K562 (cell line): ENCODE measurements around the gene CD99L2. TPM values are rescaled to one million over a fixed set of nuclear protein-coding genes. Genes with fewer than 3 reads are reported as not detected.

Experiments
- ATAC-seq: fragments of 200-7000 bp; cut with Tn5 transposase; 3 replicates; pipeline ENCODE4 v1.9.1; 2020; ENCODE audit warnings: moderate library complexity
- BruUV-seq: library from RNA; stranded (reverse); fragments of 400-500 nt; replicated peaks from 2 replicates; lab custom pipeline; 2021; lab: Mats Ljungman, UMichigan
- CTCF ChIA-PET: fragments of 300-600 bp; formaldehyde crosslinking; extraction: SDS; loops from one replicate; lab custom pipeline; 2021; ENCODE audit warnings: low intra/inter-chr PET ratio; lab: Yijun Ruan, JAX
- POLR2A ChIA-PET: fragments of 300-600, 350-650 bp; sonication (Branson Sonifier 250); formaldehyde crosslinking; extraction: SDS; loops from one replicate; lab custom pipeline; 2021; ENCODE audit warnings: antibody characterized with exemption, inconsistent platforms; lab: Yijun Ruan, JAX
- DNase-seq, 4 experiments: peaks; one replicate each; pipeline versions ENCODE4 v3.0.0 to v3.0.0-alpha.2; 2011 to 2018; ENCODE audit warnings: low spot score in 3 of 4, mixed read lengths in 3 of 4; ENCODE audit errors: extremely low read depth in 1 of 4
- FAIRE-seq: peaks from 2 replicates; lab custom pipeline; 2011; peaks lifted over from hg19 to GRCh38; lab: Jason Lieb, UNC
- H2AFZ ChIP-seq: 2 replicates; pipeline ENCODE4 v1.6.0; 2011; ENCODE audit warnings: low read depth, low read length, control low read depth, inconsistent platforms
- H3K27ac ChIP-seq: fragments of 200-600 bp; 3 replicates; pipeline ENCODE4 v1.8.0; 2011; ENCODE audit warnings: low read depth, mild to moderate bottlenecking, control low read depth, inconsistent platforms, low read length, moderate library complexity, mixed read lengths; ENCODE audit errors: extremely low read depth
- H3K27me3 ChIP-seq, 2 experiments: fragments of 300-600 bp in 1 of 2; 2 replicates in 1 of 2; 3 replicates in 1 of 2; pipeline versions ENCODE4 v1.6.0 to v1.8.0; 2011; ENCODE audit warnings: inconsistent platforms in 2 of 2, low read length in 2 of 2, mild to moderate bottlenecking in 1 of 2, mixed read lengths in 1 of 2, moderate library complexity in 1 of 2; ENCODE audit not compliant: control insufficient read depth in 2 of 2, insufficient read depth in 2 of 2
- H3K36me3 ChIP-seq: fragments of 300-600 bp; 3 replicates; pipeline ENCODE4 v1.8.0; 2011; ENCODE audit warnings: mild to moderate bottlenecking, low read length, inconsistent platforms; ENCODE audit not compliant: control insufficient read depth, insufficient read depth
- H3K4me1 ChIP-seq, 2 experiments: fragments of 200-600 bp in 1 of 2; replicated peaks in 1 of 2; 2 replicates in 1 of 2; 3 replicates in 1 of 2; pipeline versions ENCODE4 v1.5.1 to v1.8.0; 2011; ENCODE audit warnings: inconsistent platforms in 2 of 2, low read length in 2 of 2, mild to moderate bottlenecking in 1 of 2, mixed read lengths in 1 of 2, moderate library complexity in 1 of 2; ENCODE audit not compliant: control insufficient read depth in 2 of 2, insufficient read depth in 2 of 2
- H3K4me2 ChIP-seq: 2 replicates; pipeline ENCODE4 v1.6.1; 2011; ENCODE audit warnings: low read length, control low read depth, inconsistent platforms, mixed read lengths; ENCODE audit not compliant: insufficient read depth
- H3K4me3 ChIP-seq: fragments of 200-600 bp; sonication (generic), shearing (Covaris generic); 2 replicates; pipeline ENCODE4 v1.5.1; 2016; ENCODE audit warnings: control low read depth, inconsistent platforms
- H3K79me2 ChIP-seq: fragments of 200-600 bp; 3 replicates; pipeline ENCODE4 v1.8.0; 2011; ENCODE audit warnings: low read length, inconsistent platforms; ENCODE audit not compliant: control insufficient read depth, insufficient read depth
- H3K9ac ChIP-seq, 2 experiments: 2 replicates each; pipeline versions ENCODE4 v1.6.0 to v1.6.1; 2011; ENCODE audit warnings: low read depth in 2 of 2, low read length in 2 of 2, control low read depth in 1 of 2, inconsistent platforms in 1 of 2, mild to moderate bottlenecking in 1 of 2, mixed read lengths in 1 of 2; ENCODE audit not compliant: insufficient read depth in 1 of 2
- H3K9me1 ChIP-seq: one replicate; pipeline ENCODE4 v1.6.0; 2011; ENCODE audit warnings: inconsistent platforms, mild to moderate bottlenecking, low read length, moderate library complexity; ENCODE audit not compliant: control insufficient read depth, insufficient read depth
- H3K9me3 ChIP-seq: replicated peaks from 2 replicates; pipeline ENCODE4 v1.5.1; 2011; ENCODE audit warnings: low read depth, low read length, inconsistent platforms; ENCODE audit not compliant: control insufficient read depth, insufficient read depth
- H4K20me1 ChIP-seq: replicated peaks from 2 replicates; pipeline ENCODE4 v1.6.1; 2011; ENCODE audit warnings: low read length, inconsistent platforms, mixed read lengths; ENCODE audit not compliant: control insufficient read depth, insufficient read depth
- BRF2 ChIP-seq: IDR thresholded peaks from 3 replicates; pipeline ENCODE4 v1.6.1; 2011; ENCODE audit warnings: borderline replicate concordance, mild to moderate bottlenecking; ENCODE audit not compliant: insufficient read length, insufficient read depth
- CC2D1A ChIP-seq: fragments of 450-650 bp; IDR thresholded peaks from 2 replicates; pipeline ENCODE4 v1.6.1; 2017; ENCODE audit warnings: mild to moderate bottlenecking
- EHMT2 ChIP-seq: fragments of 450-650 bp; IDR thresholded peaks from 2 replicates; pipeline ENCODE4 v1.6.1; 2018; ENCODE audit warnings: antibody characterized with exemption
- GTF2A2 ChIP-seq: IDR thresholded peaks from 2 replicates; pipeline ENCODE4 v1.6.1; 2016; ENCODE audit warnings: mild to moderate bottlenecking, missing genetic modification characterization, missing compliant biosample characterization
- ILK ChIP-seq: fragments of 450-650 bp; IDR thresholded peaks from 2 replicates; pipeline ENCODE4 v1.6.1; 2016; ENCODE audit warnings: missing genetic modification characterization, low read depth, mild to moderate bottlenecking, missing compliant biosample characterization, moderate library complexity, borderline replicate concordance
- KLF16 ChIP-seq: IDR thresholded peaks from 2 replicates; pipeline ENCODE4 v1.6.1; 2016; ENCODE audit warnings: antibody characterized with exemption
- NCOA4 ChIP-seq: fragments of 450-650 bp; IDR thresholded peaks from 2 replicates; pipeline ENCODE4 v1.6.1; 2018; ENCODE audit warnings: mild to moderate bottlenecking; ENCODE audit not compliant: partially characterized antibody
- NEUROD1 ChIP-seq: fragments of 150-350 bp; IDR thresholded peaks from 2 replicates; pipeline ENCODE4 v1.6.1; 2014; ENCODE audit warnings: borderline replicate concordance, low read length, low read depth; ENCODE audit not compliant: partially characterized antibody
- PHB2 ChIP-seq: fragments of 450-650 bp; IDR thresholded peaks from 2 replicates; pipeline ENCODE4 v1.6.1; 2017; ENCODE audit warnings: low read depth
- POLR2G ChIP-seq: fragments of 200-400 bp; formaldehyde crosslinking; IDR thresholded peaks from 2 replicates; pipeline ENCODE4 v1.6.1; 2017; ENCODE audit warnings: low read depth, mild to moderate bottlenecking, antibody characterized with exemption, low read length, moderate library complexity
- RBFOX2 ChIP-seq: fragments of 200-400 bp; formaldehyde crosslinking; IDR thresholded peaks from 2 replicates; pipeline ENCODE4 v1.6.1; 2017; ENCODE audit warnings: low read depth, mild to moderate bottlenecking, low read length, moderate library complexity
- RBM14 ChIP-seq: fragments of 200-400 bp; formaldehyde crosslinking; IDR thresholded peaks from 2 replicates; pipeline ENCODE4 v1.6.1; 2018; ENCODE audit warnings: low read depth, mild to moderate bottlenecking, low read length, moderate library complexity, borderline replicate concordance; ENCODE audit not compliant: insufficient read depth
- RFX5 ChIP-seq: IDR thresholded peaks from 2 replicates; pipeline ENCODE4 v1.6.1; 2011; ENCODE audit warnings: low read depth, mild to moderate bottlenecking, improper control_type of control experiment, low read length
- SETDB1 ChIP-seq: IDR thresholded peaks from one replicate; pipeline ENCODE4 v1.6.1; 2012; ENCODE audit warnings: low read length, control low read depth, inconsistent platforms
- ZNF384 ChIP-seq: IDR thresholded peaks from 2 replicates; pipeline ENCODE4 v1.6.1; 2012; ENCODE audit warnings: low read depth, low read length, improper control_type of control experiment
- ZNF512 ChIP-seq: IDR thresholded peaks from 2 replicates; pipeline ENCODE4 v1.6.1; 2016; ENCODE audit warnings: missing genetic modification characterization, missing compliant biosample characterization
- WGBS: fragments of 100-300 bp; shearing (Covaris generic); methylation state at CpG from one replicate; pipeline ENCODE4 v1.1.6; 2016; ENCODE audit warnings: low coverage, mixed read lengths; ENCODE audit not compliant: insufficient coverage; ENCODE audit errors: missing lambda C conversion rate; 5-methylcytosine and 5-hydroxymethylcytosine counted together
- in situ Hi-C: fragments of 300-500 bp; cut with MboI; formaldehyde crosslinking; loops from 4 replicates; pipeline ENCODE4 v1.15.0; 2018; ENCODE audit warnings: inconsistent platforms, mixed read lengths
- intact Hi-C: fragments of 100-400 bp; cut with micrococcal nuclease; formaldehyde crosslinking; loops from 2 replicates; pipeline ENCODE4 v1.14.2; 2022
- polyA plus RNA-seq, 8 experiments: library from polyadenylated mRNA; depleted of rRNA in 4 of 8; stranded (reverse) in 5 of 8; unstranded in 3 of 8; fragments of >200 nt; fragmentation: Nextera tagmentation in 2 of 8; fragmentation: Illumina TruSeq in 1 of 8; extraction: Ambion mirVana in 2 of 8; extraction: Trizol in 1 of 8; gene quantifications; 2 replicates each; pipeline versions ENCODE4 v1.2.1 to v1.2.3, GENCODE V29; 2011 to 2014; ENCODE audit warnings: inconsistent platforms in 1 of 8, missing spikeins in 1 of 8
- total RNA-seq, 7 experiments: library from RNA; depleted of rRNA in 6 of 7; stranded (reverse); fragments of >200 nt in 6 of 7; fragmentation: Illumina TruSeq in 2 of 7; extraction: Trizol in 2 of 7; gene quantifications; 2 replicates each; pipeline versions ENCODE4 v1.2.1 to v1.2.3, GENCODE V29; 2011 to 2021; ENCODE audit warnings: low replicate concordance in 1 of 7
- TF ChIP-seq, protein P1 (sequence below): fragments of 450-650 bp; formaldehyde crosslinking; IDR thresholded peaks from 2 replicates; pipeline ENCODE4 v1.4.0; 2020; ENCODE audit warnings: mild to moderate bottlenecking, mixed read lengths

CD99L2 gene
- total and polyA plus RNA-seq, 9 of the 15 experiments (the other 6 are each of a cell fraction or from before 2014, with no cell fraction given) = 0.76 to 19.0 (median 11.9) TPM

DNA sequence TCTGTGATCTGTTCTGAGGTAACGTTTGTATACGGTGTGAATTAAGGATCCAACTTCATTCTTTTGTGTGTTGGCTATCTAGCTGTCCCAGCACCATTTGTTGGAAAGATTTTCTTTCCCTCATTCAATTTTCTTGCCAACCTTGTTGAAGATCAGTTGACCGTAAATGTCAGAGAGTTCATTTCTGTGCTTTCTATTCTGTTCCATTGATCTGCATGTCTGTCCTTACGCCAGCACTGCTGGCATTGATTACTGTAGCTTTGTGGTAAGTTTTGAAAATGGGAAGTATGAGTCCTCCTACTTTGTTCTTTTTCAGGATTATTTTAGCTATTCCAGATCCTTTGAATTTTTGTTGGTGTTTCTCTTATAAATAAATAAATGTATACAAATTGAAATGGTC, 144.5 kb downstream of the CD99L2 start:
- H3K27ac ChIP-seq = no peak overlapping the region
- no peaks in the 10 kb centered on the region for H3K79me2 ChIP-seq
- no peak overlapping the region for H3K4me2 ChIP-seq
- H3K36me3 ChIP-seq = peaks cover 25% of the 10 kb centered on the region; the same call in 2 of the 3 replicates
- DNase-seq = no peak
- H3K9me3 ChIP-seq = no peaks in the 10 kb centered on the region
- no peak for FAIRE-seq
- H3K4me1 ChIP-seq = no peaks in the 10 kb centered on the region
- intact Hi-C loops = no loop called here
- 81% methylated on average over 3 of the region's 4 CpGs for WGBS
- no peak overlapping the region for H3K9ac ChIP-seq
- no peak for ATAC-seq
- in situ Hi-C loops = loop anchor here (25.0 kb wide), 1 partner anchor 933 kb away; the partner anchor contains the start of gene PRRG3
- CTCF ChIA-PET = no interaction called here
- BruUV-seq = no TSS peak
- H3K4me3 ChIP-seq = no peak overlapping the region
- TF ChIP-seq RBM14 = no peak
- no peak for TF ChIP-seq KLF16
- TF ChIP-seq CC2D1A = no peak
- no peak for TF ChIP-seq ZNF384
- TF ChIP-seq PHB2 = no peak
- TF ChIP-seq RFX5 = no peak
- no peak for TF ChIP-seq EHMT2
- no peak for TF ChIP-seq NCOA4
- TF ChIP-seq NEUROD1 = no peak
- TF ChIP-seq ZNF512 (tag) = no peak
- TF ChIP-seq, protein P1, sequence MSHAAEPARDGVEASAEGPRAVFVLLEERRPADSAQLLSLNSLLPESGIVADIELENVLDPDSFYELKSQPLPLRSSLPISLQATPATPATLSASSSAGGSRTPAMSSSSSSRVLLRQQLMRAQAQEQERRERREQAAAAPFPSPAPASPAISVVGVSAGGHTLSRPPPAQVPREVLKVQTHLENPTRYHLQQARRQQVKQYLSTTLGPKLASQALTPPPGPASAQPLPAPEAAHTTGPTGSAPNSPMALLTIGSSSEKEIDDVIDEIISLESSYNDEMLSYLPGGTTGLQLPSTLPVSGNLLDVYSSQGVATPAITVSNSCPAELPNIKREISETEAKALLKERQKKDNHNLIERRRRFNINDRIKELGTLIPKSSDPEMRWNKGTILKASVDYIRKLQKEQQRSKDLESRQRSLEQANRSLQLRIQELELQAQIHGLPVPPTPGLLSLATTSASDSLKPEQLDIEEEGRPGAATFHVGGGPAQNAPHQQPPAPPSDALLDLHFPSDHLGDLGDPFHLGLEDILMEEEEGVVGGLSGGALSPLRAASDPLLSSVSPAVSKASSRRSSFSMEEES (CRISPR knock-in tag) = no peak
- no peak for TF ChIP-seq SETDB1
- TF ChIP-seq GTF2A2 (tag) = no peak
- TF ChIP-seq ILK (tag) = no peak
- no peak for TF ChIP-seq RBFOX2
- no peak for TF ChIP-seq POLR2G
- no peak for TF ChIP-seq BRF2
- H3K27me3 ChIP-seq = no peaks in the 10 kb centered on the region
- no peak overlapping the region for H2AFZ ChIP-seq
- H3K9me1 ChIP-seq = no peaks in the 10 kb centered on the region
- POLR2A ChIA-PET = no interaction called here
- H4K20me1 ChIP-seq = no peaks in the 10 kb centered on the region
